ENCODE results near the gene TEX261.

TEX261 gene

GRCh38 chr2:70982971-70983370 lies 11.7 kb downstream of the TEX261 start:
- no peak for DNase-seq (ENCODE audit: low read depth in 1 of 2, low spot score in 1 of 2)

DNA sequence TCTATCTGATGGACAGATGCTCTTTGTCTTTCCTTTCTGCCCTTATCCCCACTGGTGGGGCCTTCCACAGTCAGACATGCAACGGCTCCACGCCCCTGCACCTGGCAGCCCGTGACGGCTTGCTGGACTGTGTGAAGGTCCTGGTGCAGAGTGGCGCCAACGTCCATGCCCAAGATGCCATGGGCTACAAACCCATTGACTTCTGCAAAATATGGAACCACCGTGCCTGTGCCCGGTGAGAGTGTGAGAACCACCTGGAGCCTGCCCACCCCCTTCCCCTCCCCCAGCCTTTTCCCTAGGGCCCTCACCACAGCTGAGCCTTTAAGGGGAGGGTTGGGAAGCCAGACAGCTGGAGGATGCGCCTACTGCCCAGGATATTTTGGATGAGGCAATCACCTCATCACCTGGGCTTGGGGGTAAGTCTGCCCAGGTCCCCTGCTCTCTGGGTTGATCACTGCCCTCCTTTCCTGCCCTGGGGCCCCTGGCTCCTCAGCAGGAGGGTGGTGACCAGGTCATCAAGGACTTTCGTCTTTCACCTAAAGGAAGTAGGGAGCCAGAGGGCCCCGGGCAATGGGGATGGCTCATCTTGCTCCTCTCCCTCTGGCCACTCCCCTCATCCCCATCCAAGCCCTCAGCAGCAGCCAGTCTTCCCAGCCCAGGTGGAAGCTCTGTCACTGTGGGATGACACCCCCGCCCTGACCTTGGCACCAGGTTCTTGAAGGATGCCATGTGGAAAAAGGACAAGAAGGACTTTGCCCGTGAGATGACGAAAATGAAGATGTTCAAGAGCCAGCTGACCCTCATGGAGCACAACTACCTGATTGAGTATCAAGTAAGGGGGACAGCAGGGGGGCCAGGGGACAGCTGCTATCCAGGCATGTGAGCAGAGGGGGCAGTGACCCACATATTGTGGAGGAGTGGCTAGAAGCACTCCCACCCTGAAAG lies 12.5 kb downstream of the TEX261 start:
- DNase-seq (ENCODE audit: low read depth in 1 of 2, low spot score in 1 of 2): no peak

DNA sequence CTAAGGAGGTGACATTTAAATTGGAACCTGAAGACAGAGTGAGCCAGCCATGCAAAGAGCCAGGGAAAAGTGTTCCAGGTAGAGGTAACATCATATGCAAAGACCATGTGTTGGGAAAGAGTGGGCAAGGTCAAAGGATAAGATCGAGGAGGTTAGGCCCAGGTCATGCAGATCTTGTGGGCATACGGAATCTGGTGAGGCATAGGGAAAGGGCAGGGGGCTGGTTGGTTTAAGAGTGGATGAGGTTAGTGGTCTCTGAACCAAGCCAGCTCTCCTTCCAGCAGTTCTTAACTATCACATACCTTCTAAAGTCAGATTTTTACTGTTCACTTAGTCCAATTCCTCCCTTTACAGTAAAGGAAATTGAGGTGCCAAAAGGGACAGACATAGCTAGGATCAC lies 13.3 kb downstream of the TEX261 start:
- DNase-seq (ENCODE audit: low read depth in 1 of 2, low spot score in 1 of 2): no peak

- DNase-seq (ENCODE audit: low read depth in 1 of 2, low spot score in 1 of 2): no peak
These were observed 15.0 kb downstream of the TEX261 start for GRCh38 chr2:70979626-70980025.

- no peak for DNase-seq (ENCODE audit: low read depth in 1 of 2, low spot score in 1 of 2)
These were observed 15.5 kb downstream of the TEX261 start for GRCh38 chr2:70979180-70979488.

GRCh38 chr2:70978341-70979179 lies 16.1 kb downstream of the TEX261 start, which contains the start of gene ANKRD53:
TSS of gene ANKRD53 (plus strand) at chr2:70978630. CDS start at chr2:70978646, 16 bp downstream.
- no peak for DNase-seq (ENCODE audit: low read depth in 1 of 2, low spot score in 1 of 2)

DNA sequence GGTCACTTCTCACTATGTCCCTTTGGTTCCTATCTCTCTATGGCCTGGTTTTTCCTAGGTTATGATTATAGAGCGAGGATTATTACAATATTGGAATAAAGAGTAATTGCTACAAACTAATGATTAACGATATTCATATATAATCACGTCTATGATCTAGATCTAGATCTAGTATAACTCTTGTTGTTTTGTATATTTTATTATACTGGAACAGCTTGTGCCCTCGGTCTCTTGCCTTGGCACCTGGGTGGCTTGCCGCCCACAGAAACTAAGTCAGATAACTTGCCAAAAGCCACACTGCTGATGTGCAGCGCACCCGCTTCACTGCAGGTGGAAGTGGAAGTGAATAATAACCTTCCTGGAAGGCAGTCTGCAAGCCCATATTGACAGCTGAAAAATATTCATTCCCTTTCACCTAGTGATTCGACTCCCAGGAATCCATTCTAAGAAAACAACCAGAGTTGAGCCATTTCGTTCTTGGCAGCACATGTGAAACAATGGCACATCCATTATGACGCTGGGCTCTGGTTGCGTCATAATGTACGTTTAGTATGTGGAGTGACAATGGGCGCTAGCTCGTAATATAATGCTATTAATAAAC lies 17.0 kb downstream of the TEX261 start:
- DNase-seq (ENCODE audit: low read depth in 1 of 2, low spot score in 1 of 2): no peak

- no peak for DNase-seq (ENCODE audit: low read depth in 1 of 2, low spot score in 1 of 2)
These were observed 19.4 kb downstream of the TEX261 start for GRCh38 chr2:70975237-70975636.

- DNase-seq (ENCODE audit: low read depth in 1 of 2, low spot score in 1 of 2): no peak
These were observed 20.1 kb downstream of the TEX261 start for GRCh38 chr2:70974592-70974991.

- no peak for DNase-seq (ENCODE audit: low read depth in 1 of 2, low spot score in 1 of 2)
These were observed 27.5 kb downstream of the TEX261 start for GRCh38 chr2:70967189-70967588.

DNA sequence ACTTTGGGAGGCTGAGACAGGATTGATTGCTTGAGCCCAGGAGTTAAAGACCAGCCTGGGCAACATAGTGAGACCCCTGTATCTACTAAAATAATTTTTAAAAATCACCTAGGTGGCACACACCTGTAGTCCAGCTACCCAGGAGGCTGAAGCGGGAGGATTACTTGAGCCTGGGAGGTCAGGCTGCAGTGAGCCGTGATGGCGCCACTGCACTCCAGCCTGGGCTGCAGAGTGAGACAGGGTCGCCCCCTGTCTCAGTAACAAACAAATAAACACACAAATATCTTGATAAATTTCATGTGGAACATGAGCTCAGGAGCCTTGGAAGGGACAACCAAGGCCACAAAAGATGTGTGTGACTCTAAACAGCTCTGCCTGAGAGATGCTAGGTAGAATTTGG lies 28.0 kb downstream of the TEX261 start:
- no peak for DNase-seq (ENCODE audit: low read depth in 1 of 2, low spot score in 1 of 2)

- DNase-seq (ENCODE audit: low read depth in 1 of 2, low spot score in 1 of 2): no peak
These were observed 29.2 kb downstream of the TEX261 start for GRCh38 chr2:70965506-70965905.

- DNase-seq (ENCODE audit: low read depth in 1 of 2, low spot score in 1 of 2): peak; percentile 73
These were observed 29.9 kb downstream of the TEX261 start for GRCh38 chr2:70964596-70965386.

- no peak for DNase-seq (ENCODE audit: low read depth in 1 of 2, low spot score in 1 of 2)
These were observed 30.5 kb downstream of the TEX261 start for GRCh38 chr2:70964133-70964532.

- DNase-seq (ENCODE audit: low read depth in 1 of 2, low spot score in 1 of 2): no peak
These were observed 31.5 kb downstream of the TEX261 start for GRCh38 chr2:70962885-70963878.

DNA sequence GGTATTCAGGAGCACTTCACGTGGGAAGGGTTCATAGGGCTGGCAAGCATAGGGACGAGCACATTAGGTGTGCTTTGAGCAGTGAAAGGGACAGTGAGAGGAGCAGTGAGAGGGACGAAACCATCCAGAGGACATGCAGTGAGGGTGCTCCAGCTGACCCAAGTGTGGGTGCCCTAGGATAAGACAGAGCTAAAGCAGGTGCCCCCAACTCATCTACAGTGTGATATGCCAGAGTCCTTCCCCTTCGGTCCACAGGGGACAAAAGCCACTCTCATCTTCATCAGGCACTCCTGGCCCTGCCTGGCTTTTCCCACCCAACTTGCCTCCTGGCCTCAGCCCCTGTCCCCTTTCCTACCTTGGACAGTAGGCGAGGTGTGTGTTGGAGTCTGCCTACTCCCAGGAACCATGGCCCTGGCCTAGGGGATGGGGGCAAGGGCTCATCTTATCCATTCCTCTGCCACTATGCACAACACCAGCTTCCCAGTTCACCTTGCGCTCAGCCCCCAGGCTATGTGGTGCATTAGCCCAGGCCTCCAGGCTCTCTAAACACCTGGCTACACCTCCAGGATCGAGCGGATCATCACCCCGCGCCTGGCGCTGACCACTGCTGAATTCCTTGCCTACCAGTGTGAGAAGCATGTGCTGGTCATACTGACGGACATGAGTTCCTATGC lies 32.3 kb downstream of the TEX261 start:
- DNase-seq (ENCODE audit: low read depth in 1 of 2, low spot score in 1 of 2): no peak

GRCh38 chr2:70961648-70961994 lies 33.1 kb downstream of the TEX261 start:
- DNase-seq (ENCODE audit: low read depth in 1 of 2, low spot score in 1 of 2): no peak

DNA sequence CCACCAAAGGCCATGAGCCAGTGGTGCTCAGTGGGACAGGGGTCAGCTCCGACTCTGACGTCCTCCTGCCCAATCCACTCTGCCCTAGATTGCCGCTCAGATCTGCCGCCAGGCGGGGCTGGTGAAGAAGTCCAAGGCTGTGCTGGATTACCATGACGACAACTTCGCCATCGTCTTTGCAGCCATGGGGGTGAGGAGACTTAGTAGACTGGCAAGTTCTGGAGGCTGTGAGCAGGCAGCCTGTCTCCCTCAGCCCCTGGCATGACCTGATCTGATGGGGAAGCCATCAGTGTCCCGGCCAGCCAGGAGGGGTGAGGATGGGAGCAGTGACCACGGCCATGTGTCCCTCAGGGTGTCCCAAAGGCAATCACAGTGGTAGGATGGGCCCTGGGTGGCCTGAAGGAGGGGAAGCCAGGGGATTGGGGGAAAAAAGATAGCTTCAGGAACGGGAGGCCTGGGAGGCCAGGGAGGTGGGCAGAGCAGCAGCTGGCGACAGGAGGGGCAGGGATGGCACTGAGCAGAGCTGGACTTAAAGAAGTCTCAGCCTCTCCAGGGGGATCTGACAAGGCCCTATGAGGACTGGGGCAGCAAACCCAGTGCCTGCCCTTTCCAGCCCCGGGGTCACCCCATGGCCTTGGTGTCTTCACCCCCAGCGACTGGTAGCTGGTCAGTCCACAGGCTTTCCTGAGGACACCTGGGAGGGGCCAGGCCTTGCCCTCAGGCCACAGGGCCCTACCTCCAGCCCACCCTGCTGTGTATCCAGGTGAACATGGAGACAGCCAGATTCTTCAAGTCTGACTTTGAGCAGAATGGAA lies 33.6 kb downstream of the TEX261 start:
- DNase-seq (ENCODE audit: low read depth in 1 of 2, low spot score in 1 of 2): no peak
